Measurements from ENCODE around the gene DAGLA. TPM values are rescaled to one million over a fixed set of nuclear protein-coding genes. Genes with fewer than 3 reads are reported as not detected.

Gene DAGLA
- total RNA-seq, 4 donors from 2014 or later, result 1.1 to 5.4 (median 3.0) TPM

GRCh38 chr11:61713906-61714305 is 33.7 kb downstream of the DAGLA start:
- no peaks in the 10 kb centered on the region for H3K9me3 ChIP-seq
- no peak overlapping the region for H3K27ac ChIP-seq
- TF ChIP-seq POLR2A (IDR thresholded peaks at IDR 0.05), result no peak
- no peak for TF ChIP-seq EP300 (IDR thresholded peaks at IDR 0.05)
- TF ChIP-seq, protein P1, sequence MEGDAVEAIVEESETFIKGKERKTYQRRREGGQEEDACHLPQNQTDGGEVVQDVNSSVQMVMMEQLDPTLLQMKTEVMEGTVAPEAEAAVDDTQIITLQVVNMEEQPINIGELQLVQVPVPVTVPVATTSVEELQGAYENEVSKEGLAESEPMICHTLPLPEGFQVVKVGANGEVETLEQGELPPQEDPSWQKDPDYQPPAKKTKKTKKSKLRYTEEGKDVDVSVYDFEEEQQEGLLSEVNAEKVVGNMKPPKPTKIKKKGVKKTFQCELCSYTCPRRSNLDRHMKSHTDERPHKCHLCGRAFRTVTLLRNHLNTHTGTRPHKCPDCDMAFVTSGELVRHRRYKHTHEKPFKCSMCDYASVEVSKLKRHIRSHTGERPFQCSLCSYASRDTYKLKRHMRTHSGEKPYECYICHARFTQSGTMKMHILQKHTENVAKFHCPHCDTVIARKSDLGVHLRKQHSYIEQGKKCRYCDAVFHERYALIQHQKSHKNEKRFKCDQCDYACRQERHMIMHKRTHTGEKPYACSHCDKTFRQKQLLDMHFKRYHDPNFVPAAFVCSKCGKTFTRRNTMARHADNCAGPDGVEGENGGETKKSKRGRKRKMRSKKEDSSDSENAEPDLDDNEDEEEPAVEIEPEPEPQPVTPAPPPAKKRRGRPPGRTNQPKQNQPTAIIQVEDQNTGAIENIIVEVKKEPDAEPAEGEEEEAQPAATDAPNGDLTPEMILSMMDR (IDR thresholded peaks at IDR 0.05), result no peak
- peaks cover 0 to 23% (median 8%) of the 10 kb centered on the region in 4 donors for H3K4me1 ChIP-seq
- DNase-seq (ENCODE audit: low spot score in 2 of 2), result no peak
- H3K27me3 ChIP-seq, result no peaks in the 10 kb centered on the region
- no peak overlapping the region for H3K4me3 ChIP-seq
- WGBS, 2 donors, result 38 to 45% methylated on average over 4 to 5 of the region's 5 CpGs
- no peaks in the 10 kb centered on the region for H3K36me3 ChIP-seq

- no peak for DNase-seq (ENCODE audit: low spot score in 2 of 2)
- H3K27ac ChIP-seq, result no peak overlapping the region
Measured at GRCh38 chr11:61714316-61714715, 34.1 kb downstream of the DAGLA start.

GRCh38 chr11:61714916-61715315 is 34.7 kb downstream of the DAGLA start:
- H3K27me3 ChIP-seq, result no peaks in the 10 kb centered on the region
- H3K27ac ChIP-seq, result no peak overlapping the region
- H3K9me3 ChIP-seq, result no peaks in the 10 kb centered on the region
- H3K4me3 ChIP-seq, result no peak overlapping the region
- H3K4me1 ChIP-seq, result peaks cover 0 to 29% (median 8%) of the 10 kb centered on the region in 4 donors
- 87 to 96% methylated on average over 5 of the region's 5 CpGs for WGBS, 2 donors
- H3K36me3 ChIP-seq, result no peaks in the 10 kb centered on the region
- DNase-seq (ENCODE audit: low spot score in 2 of 2), result no peak
- TF ChIP-seq POLR2A (IDR thresholded peaks at IDR 0.05) (no peak), EP300 (IDR thresholded peaks at IDR 0.05) (no peak)
- TF ChIP-seq, protein P1 (IDR thresholded peaks at IDR 0.05), result no peak

More at GRCh38 chr11:61714316-61714715, 34.1 kb downstream of the DAGLA start:
- no peaks in the 10 kb centered on the region for H3K27me3 ChIP-seq
- TF ChIP-seq, protein P1 (IDR thresholded peaks at IDR 0.05), result no peak
- TF ChIP-seq POLR2A (IDR thresholded peaks at IDR 0.05) (no peak), EP300 (IDR thresholded peaks at IDR 0.05) (no peak)
- peaks cover 0 to 28% (median 8%) of the 10 kb centered on the region in 4 donors for H3K4me1 ChIP-seq
- WGBS, 2 donors, result 73 to 75% methylated on average over 6 of the region's 6 CpGs
- H3K36me3 ChIP-seq, result no peaks in the 10 kb centered on the region
- no peaks in the 10 kb centered on the region for H3K9me3 ChIP-seq
- H3K4me3 ChIP-seq, result no peak overlapping the region

DNA sequence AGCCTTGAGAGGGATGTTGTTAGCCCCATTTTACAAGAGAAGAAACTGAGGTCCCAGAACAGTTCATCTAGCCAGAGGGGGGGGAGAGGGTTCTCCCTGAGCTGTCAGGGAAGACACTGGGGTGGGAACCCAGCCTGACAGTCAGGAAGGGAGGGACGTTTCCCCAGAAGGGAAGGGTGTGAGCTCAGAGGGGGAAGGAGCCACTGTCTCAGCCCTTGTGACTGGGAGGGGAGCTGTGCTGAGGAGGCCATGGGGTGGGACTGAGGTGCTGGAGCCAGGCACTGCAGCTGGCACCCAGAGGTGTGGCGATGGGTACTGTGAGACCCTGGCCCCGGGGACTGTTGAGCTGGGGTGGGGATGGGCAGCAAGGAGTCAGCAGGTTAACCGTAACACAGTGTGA is 35.7 kb downstream of the DAGLA start:
- H3K27me3 ChIP-seq, result no peaks in the 10 kb centered on the region
- 75 to 81% methylated on average over 4 of the region's 4 CpGs for WGBS, 2 donors
- no peak for TF ChIP-seq EP300 (IDR thresholded peaks at IDR 0.05)
- no peak for TF ChIP-seq POLR2A (IDR thresholded peaks at IDR 0.05)
- TF ChIP-seq, protein P1 (IDR thresholded peaks at IDR 0.05), result no peak
- H3K9me3 ChIP-seq, result no peaks in the 10 kb centered on the region
- peaks cover 0 to 29% (median 8%) of the 10 kb centered on the region in 4 donors for H3K4me1 ChIP-seq
- peaks cover 0 to 4% (median 0%) of the 10 kb centered on the region in 3 donors for H3K36me3 ChIP-seq
- DNase-seq (ENCODE audit: low spot score in 2 of 2), result no peak
- H3K27ac ChIP-seq, result no peak overlapping the region
- no peak overlapping the region for H3K4me3 ChIP-seq

- no peak overlapping the region for H3K27ac ChIP-seq
- H3K36me3 ChIP-seq, result peaks cover 0 to 8% (median 0%) of the 10 kb centered on the region in 3 donors
- no peaks in the 10 kb centered on the region for H3K27me3 ChIP-seq
- H3K9me3 ChIP-seq, result no peaks in the 10 kb centered on the region
- DNase-seq (ENCODE audit: low spot score in 2 of 2), result no peak
- 67 to 78% methylated on average over 8 to 13 of the region's 13 CpGs for WGBS, 2 donors
- no peak overlapping the region for H3K4me3 ChIP-seq
- TF ChIP-seq, protein P1 (IDR thresholded peaks at IDR 0.05), result no peak
- TF ChIP-seq POLR2A (IDR thresholded peaks at IDR 0.05) (no peak), EP300 (IDR thresholded peaks at IDR 0.05) (no peak)
- H3K4me1 ChIP-seq, result peaks cover 0 to 29% (median 8%) of the 10 kb centered on the region in 4 donors
Measured at GRCh38 chr11:61716478-61717285, 36.5 kb downstream of the DAGLA start.

Measured in tibial nerve (tissue), 4 donors.